ENCODE measurements around the gene MT1B.

MT1B gene

DNA sequence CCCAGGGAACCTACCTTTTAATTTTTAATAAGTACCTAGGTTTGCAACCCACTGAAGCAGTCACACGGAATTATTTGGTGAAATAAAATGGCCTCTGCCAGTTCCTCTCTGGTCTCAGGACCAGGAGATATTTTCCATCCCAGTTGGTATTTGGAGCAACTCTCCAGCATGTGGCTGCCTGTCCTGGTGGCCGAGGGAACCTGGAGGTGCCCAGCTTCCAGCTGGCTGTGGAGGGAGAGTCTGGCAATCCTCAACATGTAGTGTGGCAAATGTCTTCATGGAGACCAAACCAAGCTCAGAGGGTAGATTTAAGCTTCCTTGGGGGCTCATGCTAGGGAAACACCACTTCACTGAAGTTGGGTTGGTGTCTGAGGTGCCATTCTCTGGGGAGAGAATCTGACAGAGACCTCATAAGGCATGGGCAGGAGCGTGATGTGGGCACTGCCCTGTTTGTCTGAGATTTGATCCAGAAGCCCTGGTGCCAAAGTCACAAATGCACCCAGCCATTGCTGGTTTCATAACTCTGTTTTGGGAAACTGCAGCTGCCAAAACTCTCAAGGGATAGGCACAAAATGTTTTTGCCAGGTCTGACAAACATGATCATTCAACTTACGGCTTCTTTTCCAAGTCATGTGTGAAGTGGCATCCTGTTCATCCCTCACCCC is 33.4 kb downstream of the MT1B start:
- H3K4me3 Mint-ChIP-seq, result no peak overlapping the region
- peaks cover 2% of the 10 kb centered on the region for H3K27me3 Mint-ChIP-seq (ENCODE audit: low read depth)
- no peak for DNase-seq (ENCODE audit: low spot score)
- peaks cover 3% of the 10 kb centered on the region for H3K36me3 Mint-ChIP-seq (ENCODE audit: low read depth)
- peaks cover 4% of the 10 kb centered on the region for H3K9me3 Mint-ChIP-seq
- H3K27ac Mint-ChIP-seq, result no peak overlapping the region
- peaks cover 16% of the 10 kb centered on the region for H3K4me1 Mint-ChIP-seq (ENCODE audit: low read depth)

DNA sequence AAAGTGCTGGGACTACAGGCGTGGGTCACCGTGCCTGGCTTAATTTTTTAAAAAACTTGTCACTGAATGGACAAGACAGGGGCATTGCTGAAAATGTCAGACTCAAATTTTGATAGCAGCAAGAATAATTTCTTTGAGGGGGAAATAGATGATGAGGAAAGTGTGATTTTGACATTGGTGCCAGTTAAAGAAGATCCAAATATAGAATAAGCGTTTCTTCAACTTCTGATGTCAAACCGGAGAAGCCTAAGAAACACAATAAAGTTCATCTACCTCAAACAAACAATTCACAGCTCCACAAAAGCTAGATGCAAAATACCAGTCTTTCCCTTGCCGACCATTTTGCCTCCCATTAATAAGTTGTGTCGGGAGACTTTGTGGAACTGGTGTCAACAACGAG is 35.1 kb downstream of the MT1B start:
- no peak overlapping the region for H3K27ac Mint-ChIP-seq
- no peak for DNase-seq (ENCODE audit: low spot score)
- no peak overlapping the region for H3K4me3 Mint-ChIP-seq
- peaks cover 3% of the 10 kb centered on the region for H3K36me3 Mint-ChIP-seq (ENCODE audit: low read depth)
- H3K27me3 Mint-ChIP-seq (ENCODE audit: low read depth), result peaks cover 5% of the 10 kb centered on the region
- H3K9me3 Mint-ChIP-seq, result peaks cover 9% of the 10 kb centered on the region
- peaks cover 11% of the 10 kb centered on the region for H3K4me1 Mint-ChIP-seq (ENCODE audit: low read depth)

DNA sequence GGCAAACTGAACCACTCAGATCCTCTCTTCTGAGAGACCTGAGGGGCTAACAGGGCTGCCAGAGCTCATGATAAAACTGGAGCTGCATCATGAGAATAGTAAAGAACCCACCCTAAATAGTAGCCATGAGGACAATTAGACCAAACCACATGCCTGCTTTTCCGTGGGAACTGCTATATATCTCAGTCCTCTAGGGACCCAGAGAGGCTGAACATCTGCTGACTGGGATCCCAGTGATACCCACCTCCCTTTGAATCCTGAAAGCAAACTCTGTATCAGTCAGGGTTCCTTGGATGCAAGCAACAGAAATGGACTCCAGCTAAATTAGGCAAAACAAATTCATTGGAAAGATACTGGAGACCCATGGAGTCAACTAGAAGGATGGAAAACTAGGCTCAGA is 37.1 kb downstream of the MT1B start:
- no peak for DNase-seq (ENCODE audit: low spot score)
- H3K36me3 Mint-ChIP-seq (ENCODE audit: low read depth), result peaks cover 3% of the 10 kb centered on the region
- no peak overlapping the region for H3K4me3 Mint-ChIP-seq
- peaks cover 5% of the 10 kb centered on the region for H3K27me3 Mint-ChIP-seq (ENCODE audit: low read depth)
- peaks cover 9% of the 10 kb centered on the region for H3K9me3 Mint-ChIP-seq
- H3K27ac Mint-ChIP-seq, result no peak overlapping the region
- H3K4me1 Mint-ChIP-seq (ENCODE audit: low read depth), result peaks cover under 1% of the 10 kb centered on the region

- Mint-ChIP-seq H3K27me3 (ENCODE audit: low read depth) (peaks cover 5% of the 10 kb centered on the region), H3K36me3 (ENCODE audit: low read depth) (peaks cover 3% of the 10 kb centered on the region), H3K4me3 (no peak overlapping the region), H3K9me3 (peaks cover 9% of the 10 kb centered on the region), H3K27ac (no peak overlapping the region), H3K4me1 (ENCODE audit: low read depth) (no peaks in the 10 kb centered on the region)
- no peak for DNase-seq (ENCODE audit: low spot score)
Observed at GRCh38 chr16:56689171-56689570, 37.5 kb downstream of the MT1B start.

DNA sequence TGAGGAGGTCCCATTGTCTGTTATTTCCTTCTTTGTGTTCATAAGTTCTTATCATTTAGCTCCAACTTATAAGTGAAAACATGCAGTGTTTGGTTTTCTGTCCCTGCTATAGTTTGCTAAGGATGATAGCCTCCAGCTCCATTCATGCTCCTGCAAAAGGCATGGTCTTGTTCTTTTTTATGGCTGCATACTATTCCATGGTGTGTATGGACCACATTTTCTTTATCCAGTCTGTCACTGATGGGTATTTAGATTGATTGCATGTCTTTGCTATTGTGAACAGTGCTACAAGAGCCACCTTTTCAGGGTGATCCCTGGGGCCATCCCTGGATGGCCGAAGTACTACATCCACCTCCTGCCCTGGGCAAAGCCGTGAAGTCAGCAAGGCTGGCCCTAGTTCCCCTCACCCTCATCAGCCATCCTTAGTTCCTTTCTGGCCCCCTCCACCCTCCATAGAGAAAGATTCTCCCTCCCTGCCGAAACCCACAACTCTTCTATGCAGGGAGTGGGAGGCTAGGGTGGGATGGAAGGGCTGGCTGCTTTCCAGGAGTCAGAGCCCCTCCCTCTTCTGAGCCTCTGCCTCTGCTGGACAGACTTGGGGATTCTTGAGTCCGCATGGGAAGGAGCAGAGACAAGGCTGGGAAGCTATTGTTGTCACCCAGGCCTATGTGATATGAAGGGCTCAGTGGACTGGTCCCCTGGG is 38.9 kb downstream of the MT1B start:
- Mint-ChIP-seq H3K9me3 (peaks cover 9% of the 10 kb centered on the region), H3K27ac (no peak overlapping the region), H3K36me3 (ENCODE audit: low read depth) (peaks cover 3% of the 10 kb centered on the region), H3K27me3 (ENCODE audit: low read depth) (peaks cover 5% of the 10 kb centered on the region), H3K4me3 (no peak overlapping the region), H3K4me1 (ENCODE audit: low read depth) (no peaks in the 10 kb centered on the region)
- DNase-seq (ENCODE audit: low spot score), result no peak

- DNase-seq (ENCODE audit: low spot score), result no peak
Observed at GRCh38 chr16:56691885-56692284, 40.2 kb downstream of the MT1B start.

DNA sequence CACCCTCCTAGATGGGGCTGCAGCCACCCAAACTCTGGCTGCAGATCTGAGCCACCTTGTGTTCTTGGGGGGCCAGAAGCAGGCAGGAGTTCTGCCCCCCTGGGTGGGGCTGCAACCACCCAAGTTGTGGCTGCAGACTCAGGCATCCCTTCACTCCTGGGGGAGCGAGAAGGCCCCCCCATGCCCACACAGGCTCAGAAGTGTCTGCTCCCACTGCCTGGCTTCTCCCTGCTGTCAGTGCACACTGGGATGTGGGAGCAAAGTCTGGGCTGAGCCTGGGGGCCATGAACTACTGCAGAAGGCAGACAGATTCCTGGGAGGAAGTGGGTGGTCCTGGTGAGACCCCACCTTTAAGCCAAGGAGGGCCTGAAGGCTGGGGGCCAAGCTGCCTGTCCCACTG is 43.6 kb downstream of the MT1B start:
- no peaks in the 10 kb centered on the region for H3K4me1 Mint-ChIP-seq (ENCODE audit: low read depth)
- peaks cover 5% of the 10 kb centered on the region for H3K9me3 Mint-ChIP-seq
- H3K36me3 Mint-ChIP-seq (ENCODE audit: low read depth), result no peaks in the 10 kb centered on the region
- peaks cover 4% of the 10 kb centered on the region for H3K27me3 Mint-ChIP-seq (ENCODE audit: low read depth)
- DNase-seq (ENCODE audit: low spot score), result no peak
- H3K27ac Mint-ChIP-seq, result no peak overlapping the region
- H3K4me3 Mint-ChIP-seq, result no peak overlapping the region

More at GRCh38 chr16:56691885-56692284, 40.2 kb downstream of the MT1B start:
- Mint-ChIP-seq H3K27me3 (ENCODE audit: low read depth) (peaks cover 5% of the 10 kb centered on the region), H3K4me1 (ENCODE audit: low read depth) (no peaks in the 10 kb centered on the region), H3K9me3 (peaks cover 5% of the 10 kb centered on the region), H3K36me3 (ENCODE audit: low read depth) (no peaks in the 10 kb centered on the region), H3K4me3 (no peak overlapping the region), H3K27ac (no peak overlapping the region)

DNA sequence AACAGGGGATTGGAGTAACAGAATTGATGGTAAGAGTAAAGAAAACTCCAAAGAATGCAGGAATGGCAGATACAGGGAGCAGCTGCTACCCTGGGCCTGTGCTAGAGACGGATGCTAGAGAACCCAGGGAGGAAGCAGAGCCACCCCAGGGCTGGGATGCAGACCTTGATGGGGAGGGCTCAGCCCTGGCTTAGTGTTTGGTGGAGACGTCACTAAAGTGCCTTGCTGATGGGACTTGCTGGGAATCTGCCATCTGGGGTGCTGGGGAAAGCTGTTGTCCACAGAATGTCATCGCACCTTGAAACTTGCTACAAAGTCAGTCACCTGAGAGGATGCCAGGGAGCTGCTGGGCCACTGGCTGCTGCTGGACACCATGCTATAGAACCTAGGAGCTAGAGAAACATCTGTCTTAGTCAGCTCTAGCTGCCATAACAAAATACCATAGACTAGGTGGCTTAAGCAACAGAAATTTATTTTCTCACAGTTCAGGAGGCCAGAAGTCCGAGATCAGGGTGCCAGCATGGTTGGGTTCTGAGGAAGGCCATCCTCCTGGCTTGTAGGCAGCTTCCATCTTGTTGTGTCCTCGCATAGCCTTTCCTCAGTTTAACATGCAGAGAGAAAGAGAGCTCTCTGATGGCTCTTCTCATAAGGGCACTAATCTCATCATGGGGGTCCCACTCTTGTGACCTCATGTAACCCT is 45.9 kb downstream of the MT1B start:
- no peaks in the 10 kb centered on the region for H3K36me3 Mint-ChIP-seq (ENCODE audit: low read depth)
- no peak overlapping the region for H3K27ac Mint-ChIP-seq
- no peak overlapping the region for H3K4me3 Mint-ChIP-seq
- no peak for DNase-seq (ENCODE audit: low spot score)
- no peaks in the 10 kb centered on the region for H3K9me3 Mint-ChIP-seq
- H3K27me3 Mint-ChIP-seq (ENCODE audit: low read depth), result no peaks in the 10 kb centered on the region
- H3K4me1 Mint-ChIP-seq (ENCODE audit: low read depth), result peaks cover 8% of the 10 kb centered on the region

GRCh38 chr16:56700195-56700594 is 48.5 kb downstream of the MT1B start:
- Mint-ChIP-seq H3K4me3 (no peak overlapping the region), H3K27me3 (ENCODE audit: low read depth) (no peaks in the 10 kb centered on the region), H3K4me1 (ENCODE audit: low read depth) (peaks cover 8% of the 10 kb centered on the region), H3K27ac (no peak overlapping the region), H3K9me3 (no peaks in the 10 kb centered on the region), H3K36me3 (ENCODE audit: low read depth) (no peaks in the 10 kb centered on the region)
- no peak for DNase-seq (ENCODE audit: low spot score)

DNA sequence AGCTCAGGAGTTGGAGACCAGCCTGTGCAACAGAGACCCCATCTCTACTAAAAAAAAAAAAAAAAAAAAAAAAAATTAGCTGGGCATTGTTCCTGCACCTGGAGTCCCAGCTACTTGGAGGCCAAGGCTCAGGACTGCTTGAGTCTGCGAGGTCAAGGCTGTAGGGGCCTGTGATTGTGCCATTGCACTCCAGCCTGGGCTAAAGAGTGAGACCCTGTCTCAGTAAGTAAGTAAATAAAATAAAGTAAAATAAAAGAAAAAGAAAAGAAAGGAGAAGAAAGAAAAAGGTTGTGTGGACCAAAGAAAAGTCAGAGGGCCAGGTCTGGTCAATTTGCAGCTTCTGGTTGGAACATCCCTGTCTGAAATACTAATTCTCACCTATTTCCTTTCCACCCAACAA is 48.9 kb downstream of the MT1B start:
- H3K36me3 Mint-ChIP-seq (ENCODE audit: low read depth), result no peaks in the 10 kb centered on the region

GRCh38 chr16:56701534-56701933 is 49.8 kb downstream of the MT1B start:
- Mint-ChIP-seq H3K9me3 (no peaks in the 10 kb centered on the region), H3K36me3 (ENCODE audit: low read depth) (no peaks in the 10 kb centered on the region), H3K27ac (no peak overlapping the region), H3K27me3 (ENCODE audit: low read depth) (no peaks in the 10 kb centered on the region), H3K4me1 (ENCODE audit: low read depth) (peaks cover 8% of the 10 kb centered on the region), H3K4me3 (no peak overlapping the region)
- no peak for DNase-seq (ENCODE audit: low spot score)

More for the DNA sequence above, 48.9 kb downstream of the MT1B start:
- Mint-ChIP-seq H3K4me1 (ENCODE audit: low read depth) (peaks cover 8% of the 10 kb centered on the region), H3K27me3 (ENCODE audit: low read depth) (no peaks in the 10 kb centered on the region), H3K9me3 (no peaks in the 10 kb centered on the region), H3K4me3 (no peak overlapping the region), H3K27ac (no peak overlapping the region)
- no peak for DNase-seq (ENCODE audit: low spot score)

Measured in T-helper 2 cell treated with Interferon-gamma antibody and Interleukin-4, amounts not matched to agents 5 μg/mL and 100 μg/mL, for 36 hours (primary cell).